Stimulated activated CD4-positive, alpha-beta T cell treated with anti-CD3 and anti-CD28 coated beads, Interleukin-4, amount 100 ng/mL, for 24 hours (primary cell): ENCODE data around the gene FBLN2.

Experiments used
- DNase-seq: peaks from one replicate; pipeline ENCODE4 v3.0.0-alpha.2; 2020

The FBLN2 gene

DNA sequence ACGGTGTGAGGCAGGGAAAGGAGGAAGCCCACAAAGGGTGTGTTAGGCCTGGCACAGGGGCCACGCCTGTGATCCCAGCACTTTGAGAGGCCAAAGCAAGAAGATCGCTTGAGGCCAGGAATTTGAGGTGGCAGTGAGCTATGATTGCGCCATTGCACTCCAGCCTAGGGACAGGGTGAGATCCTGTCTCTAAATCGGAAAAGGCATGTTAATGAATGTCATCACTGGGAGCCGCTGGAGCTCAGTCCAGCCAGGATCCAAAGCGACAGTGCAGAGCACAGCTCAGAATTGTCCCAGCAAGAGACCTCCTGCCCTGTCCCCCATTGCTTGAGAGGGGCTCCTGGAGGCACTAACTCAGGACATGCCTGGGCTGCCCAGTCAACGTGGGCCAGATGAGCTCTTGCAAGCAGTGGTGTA, 15.0 kb upstream of the FBLN2 start:
- DNase-seq, result no peak

DNA sequence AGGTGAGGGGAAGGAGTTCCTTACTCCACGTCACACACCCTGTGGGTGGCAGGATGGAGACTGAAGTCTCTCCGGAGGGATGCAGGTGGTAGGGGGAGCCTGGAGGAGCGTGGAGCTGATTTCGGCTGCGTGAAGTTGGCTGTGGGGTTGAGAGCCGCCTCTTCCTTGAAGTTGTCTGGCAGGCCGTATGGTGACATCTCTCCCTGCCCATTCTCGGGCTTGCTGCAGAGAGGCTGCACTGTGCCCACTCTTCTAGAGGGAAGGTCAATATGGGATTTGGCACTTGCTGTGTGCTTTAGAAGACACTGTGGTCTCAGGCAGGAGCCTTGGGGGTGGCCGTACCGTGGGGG, 13.4 kb upstream of the FBLN2 start:
- no peak for DNase-seq

DNA sequence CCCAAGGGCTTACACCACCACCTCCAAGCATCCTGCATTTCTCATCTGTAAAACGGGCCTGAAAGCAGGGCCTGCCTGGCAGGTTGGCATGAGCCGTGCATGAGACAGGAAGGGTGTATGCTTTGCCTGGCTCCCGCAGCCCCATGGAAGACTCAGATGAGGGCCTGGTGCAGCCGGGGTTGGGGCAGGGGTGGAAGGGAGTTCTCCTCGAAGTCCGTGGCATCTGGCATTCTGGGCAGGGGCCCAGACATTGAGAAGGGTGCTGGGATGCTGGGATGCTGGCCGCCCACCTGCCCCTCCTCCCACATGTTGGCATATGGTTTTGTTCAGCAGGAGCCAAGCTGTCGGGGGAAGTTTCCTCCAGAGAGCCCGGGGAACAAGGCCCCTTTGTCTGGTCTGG, 13.0 kb upstream of the FBLN2 start:
- DNase-seq, result no peak

DNA sequence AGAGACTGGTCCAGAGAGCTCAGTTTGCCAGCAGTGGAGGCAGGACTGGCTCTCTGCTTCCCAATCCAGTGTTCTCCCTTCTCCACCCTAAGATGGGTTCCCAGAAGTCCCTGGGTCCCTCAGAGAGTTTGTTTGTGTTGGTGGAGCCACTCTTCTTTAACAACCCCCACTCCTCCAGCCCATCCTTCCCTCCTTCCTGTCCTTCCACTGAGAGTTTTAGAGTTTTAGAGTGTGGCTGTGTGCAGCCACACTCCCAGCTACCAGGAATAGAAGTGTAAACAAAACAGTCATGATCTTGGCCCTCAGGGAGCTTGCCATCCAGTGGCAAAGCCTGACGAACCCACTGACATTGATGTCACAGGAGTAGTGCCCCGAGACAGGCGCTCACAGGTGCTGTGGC, 12.5 kb upstream of the FBLN2 start:
- DNase-seq, result no peak

DNA sequence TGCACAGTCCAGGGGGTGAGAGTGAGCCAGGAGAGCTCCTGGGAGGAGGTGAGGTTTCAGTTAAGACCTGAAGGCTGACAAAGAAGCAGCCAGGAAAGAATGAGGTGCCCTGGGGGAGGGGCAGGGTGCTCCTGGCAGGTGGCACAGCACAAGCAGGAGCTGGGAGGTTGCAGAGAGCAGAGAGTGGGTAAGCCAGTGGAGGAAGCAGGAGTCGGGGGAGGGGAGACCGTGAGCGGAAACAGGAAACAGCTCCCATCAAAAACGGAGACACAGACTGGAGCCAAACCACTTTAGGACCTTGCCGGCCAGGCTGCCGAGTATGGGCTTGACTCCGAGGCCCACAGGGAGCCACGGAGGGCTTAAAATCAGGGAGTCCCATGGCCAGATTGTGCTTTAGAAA, 12.1 kb upstream of the FBLN2 start:
- DNase-seq, result no peak

DNA sequence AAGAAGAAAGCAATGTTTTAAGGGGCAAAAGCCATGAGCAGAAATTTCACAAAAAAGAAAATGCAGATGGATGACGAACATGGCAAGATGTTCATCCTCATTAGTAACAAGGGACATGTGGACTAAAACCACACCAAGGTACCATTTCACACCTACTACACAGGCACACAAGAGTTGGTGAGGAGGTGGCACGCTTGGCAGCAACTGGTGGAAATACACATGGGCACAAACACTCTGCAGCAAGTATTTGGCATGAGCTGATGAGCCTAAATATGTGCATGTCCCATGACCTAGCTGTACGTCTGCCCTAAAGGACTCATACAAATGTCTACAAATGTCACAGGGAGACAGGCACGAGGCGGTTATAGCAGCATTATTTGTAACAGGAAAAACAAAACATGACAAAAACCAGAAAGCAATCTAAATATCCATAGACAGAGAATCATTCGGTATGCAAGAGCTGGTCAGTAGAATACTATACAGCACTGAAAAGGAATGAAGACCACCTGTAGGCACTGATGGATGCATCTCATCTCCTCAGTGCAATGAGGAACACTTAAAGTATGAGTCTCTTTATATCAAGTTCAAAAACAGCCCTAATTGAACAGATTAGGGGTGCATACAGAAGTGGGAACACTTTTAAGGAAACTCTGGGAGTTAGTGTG, 11.5 kb upstream of the FBLN2 start:
- no peak for DNase-seq

DNA sequence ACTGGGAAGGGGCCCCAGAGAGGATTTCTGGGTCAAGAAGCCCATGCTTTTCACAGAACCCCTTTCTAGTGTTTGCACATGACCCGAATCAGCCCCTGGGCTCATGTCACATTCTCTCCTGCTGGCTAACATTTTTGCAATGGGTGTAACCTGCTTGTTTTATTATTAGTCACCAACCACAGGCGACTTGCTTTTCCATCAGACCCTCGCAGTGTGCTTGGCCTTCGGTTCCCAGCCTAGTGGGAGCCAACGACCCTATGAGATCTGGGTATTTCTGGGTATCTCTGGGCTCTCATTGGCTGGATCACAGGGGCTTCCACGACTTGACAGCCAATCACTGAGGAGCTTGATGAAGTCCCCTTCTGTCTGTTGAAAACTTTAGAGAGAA, 11.0 kb upstream of the FBLN2 start:
- no peak for DNase-seq

DNA sequence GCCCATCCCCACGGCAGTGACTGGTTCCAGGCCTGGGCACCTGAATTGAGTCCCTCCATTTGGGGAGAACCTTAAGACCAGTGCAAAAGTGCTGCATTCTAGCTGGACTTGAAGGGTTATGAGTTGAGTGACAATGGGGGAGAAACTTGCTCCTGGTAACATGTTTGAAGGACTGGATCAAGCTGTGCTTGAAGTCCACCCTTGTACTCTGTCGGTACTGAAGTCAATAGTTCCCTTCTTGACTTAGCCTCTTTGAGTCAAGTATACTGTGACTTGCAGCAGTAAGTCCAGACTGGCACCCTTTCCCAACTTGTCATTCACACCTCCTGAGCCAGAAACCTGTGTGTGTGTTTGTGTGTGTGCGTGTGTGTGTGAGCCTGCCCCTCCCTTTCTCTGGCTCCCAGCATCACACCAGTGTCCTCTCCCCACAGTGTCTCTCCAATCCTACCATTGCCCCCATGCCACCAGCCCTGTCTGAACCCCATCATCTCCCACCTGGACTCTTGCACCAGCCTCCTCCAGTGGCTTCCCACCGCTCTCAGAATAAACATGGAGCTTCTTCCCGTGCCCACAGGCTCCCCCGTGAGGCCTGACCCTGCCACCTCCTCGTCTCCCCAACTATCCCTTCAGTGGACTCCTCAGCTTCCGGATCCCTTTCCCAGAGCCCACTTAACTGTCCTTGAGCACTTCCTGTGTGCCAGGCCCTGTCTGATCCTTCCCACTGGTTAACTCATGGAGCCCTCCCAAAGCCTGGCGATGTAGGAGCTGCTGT, 10.2 kb upstream of the FBLN2 start:
- DNase-seq, result no peak

DNA sequence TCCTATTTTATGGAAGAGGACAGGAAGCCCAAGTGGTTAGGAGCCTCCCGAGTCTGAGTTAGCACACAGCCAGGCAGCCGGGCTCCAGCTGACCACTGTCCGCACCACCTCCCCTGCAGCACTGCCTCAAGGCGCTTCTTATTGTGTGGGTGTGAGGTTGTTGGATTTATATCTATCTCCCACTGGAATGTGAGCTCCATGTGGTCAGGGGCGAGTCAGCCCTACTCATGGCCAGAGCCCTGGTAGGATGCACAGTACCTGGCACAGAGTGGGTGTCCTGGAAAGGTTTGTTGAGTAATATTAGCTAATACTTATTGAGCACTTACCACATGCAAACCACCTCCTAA, 9.7 kb upstream of the FBLN2 start:
- DNase-seq, result no peak

DNA sequence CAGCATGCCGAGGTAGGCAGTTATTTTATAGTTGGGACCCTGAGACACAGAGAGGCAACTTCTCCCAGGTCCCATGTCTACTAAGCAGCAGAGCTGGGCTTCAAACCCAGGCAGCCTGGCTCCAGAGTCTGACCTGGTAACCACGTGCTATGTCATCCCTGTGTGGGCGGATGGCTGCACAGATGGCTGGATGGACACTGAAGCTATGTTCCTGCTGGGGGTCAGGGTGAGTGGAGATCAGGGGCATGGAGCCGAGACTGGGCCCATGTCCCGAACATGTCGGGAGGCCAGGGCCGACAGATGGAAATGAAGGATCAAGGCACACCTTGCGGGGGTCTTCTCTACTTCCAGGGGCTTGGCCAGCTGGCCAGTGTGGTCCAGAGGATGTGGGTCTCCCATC, 9.3 kb upstream of the FBLN2 start:
- no peak for DNase-seq

DNA sequence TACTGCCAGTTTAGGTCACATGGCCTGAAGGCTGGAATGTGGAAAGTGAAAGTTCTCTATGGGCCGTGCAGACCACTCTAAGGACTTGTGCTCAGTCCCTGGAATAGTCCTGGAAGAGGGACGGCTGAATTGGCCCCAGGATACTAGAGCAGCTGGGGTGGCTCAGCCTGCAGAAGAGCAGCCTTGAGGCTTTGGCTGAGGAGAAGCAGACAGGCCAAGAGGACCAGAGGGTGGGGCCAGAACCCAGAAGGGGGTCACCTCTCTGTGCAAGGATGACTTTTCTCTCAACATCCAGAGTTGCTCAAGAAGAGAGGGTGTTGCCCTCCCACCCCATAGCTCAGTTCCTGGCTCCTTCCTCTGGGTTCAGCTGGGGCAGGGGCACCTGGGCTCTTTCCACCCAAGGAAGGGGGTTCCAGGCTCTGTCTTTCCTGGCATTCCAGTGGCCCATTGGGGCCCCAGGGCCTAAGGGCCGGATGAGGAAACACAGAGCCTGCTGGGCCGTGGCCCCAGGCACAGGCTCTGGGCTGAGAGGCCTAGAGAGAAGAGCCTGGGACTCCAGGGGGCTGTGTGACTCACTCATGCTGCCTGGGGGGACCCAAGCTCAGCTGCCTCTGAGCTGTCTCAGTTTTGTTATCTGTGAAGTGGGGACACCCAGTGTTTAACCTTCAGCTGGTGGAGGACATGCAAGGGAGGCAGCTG, 8.5 kb upstream of the FBLN2 start:
- no peak for DNase-seq

DNA sequence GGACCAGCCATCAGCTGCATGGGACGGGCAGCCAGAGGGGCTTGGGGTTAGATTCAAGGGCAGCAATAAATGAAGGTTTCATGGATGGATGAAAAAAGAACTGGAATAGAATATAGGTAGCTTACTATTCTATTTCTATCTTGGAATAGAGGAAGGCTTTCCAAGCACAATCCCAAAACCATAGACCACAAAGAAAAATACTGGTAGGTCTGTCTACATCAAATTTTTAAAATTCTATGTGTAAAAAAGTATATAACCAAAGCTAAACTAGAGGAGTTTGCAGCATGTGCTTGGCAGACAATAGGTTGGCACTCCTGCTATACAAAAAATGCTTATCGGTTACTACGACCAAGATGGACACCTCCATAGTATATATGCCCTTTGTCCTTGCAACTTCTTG, 7.2 kb upstream of the FBLN2 start:
- no peak for DNase-seq

DNA sequence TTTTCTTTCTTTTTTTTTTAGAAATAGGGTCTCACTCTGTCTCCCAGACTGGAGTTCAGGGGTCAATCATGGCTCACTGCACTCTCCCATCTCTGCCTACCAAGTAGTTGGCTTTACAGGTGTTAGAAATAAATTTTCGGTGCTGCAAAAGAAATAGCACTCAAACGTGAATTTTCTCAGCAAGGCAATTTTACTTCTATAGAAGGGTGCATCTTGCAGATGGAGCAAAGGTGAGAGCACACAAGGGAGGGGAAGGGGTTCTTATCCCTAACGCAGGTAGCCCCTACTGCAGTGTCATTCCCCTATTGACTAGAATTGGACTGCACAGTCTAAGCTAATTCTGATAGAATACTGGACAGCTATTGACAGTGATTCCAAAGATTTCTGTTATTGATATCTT, 6.8 kb upstream of the FBLN2 start:
- DNase-seq, result no peak

DNA sequence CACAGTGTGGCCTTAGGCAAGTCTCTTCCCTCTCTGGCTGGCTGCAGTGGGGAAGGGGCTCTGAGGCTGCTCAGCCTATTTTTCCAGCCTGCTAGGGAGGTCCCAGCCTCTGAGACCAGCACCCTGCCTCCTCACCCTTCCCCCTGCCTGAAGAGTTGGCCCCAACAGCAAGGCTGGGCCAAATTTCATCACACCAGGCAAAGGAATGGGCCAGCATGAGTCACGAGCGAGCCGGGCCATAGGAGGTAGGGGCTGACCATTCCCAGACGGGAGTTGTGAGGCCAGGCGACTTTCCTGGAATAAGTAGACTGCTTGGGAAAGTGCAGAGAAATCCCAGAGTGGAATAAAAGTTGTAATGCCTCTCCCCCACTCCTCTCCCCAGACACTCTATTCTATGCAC, 5.7 kb upstream of the FBLN2 start:
- DNase-seq, result no peak

DNA sequence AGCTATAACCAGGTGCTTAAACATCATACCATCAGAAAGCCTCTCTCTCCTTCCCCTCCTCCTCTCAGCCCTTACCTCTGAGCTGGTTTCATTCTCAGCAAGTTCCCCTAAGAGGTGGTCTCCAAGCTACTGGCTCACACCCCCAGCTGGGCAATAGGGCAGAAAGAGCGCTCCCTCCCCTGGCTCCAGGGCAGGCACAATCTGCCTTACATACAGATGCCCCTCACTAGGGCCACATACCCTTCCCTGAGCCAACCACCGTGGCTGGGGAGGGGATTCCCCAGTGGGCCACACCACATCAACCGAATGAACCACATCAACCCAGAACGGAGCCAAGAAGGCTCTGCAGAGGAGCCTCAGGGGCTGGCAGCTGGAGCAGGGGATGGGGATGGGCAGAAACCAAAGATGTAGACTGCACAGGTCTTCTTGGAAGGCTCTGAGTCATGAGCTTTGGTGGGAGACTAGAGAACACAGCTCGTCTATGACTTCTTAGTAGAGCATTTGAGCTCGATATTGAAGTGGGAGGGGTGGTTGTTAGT, 4.6 kb upstream of the FBLN2 start:
- DNase-seq, result peak; percentile 52

DNA sequence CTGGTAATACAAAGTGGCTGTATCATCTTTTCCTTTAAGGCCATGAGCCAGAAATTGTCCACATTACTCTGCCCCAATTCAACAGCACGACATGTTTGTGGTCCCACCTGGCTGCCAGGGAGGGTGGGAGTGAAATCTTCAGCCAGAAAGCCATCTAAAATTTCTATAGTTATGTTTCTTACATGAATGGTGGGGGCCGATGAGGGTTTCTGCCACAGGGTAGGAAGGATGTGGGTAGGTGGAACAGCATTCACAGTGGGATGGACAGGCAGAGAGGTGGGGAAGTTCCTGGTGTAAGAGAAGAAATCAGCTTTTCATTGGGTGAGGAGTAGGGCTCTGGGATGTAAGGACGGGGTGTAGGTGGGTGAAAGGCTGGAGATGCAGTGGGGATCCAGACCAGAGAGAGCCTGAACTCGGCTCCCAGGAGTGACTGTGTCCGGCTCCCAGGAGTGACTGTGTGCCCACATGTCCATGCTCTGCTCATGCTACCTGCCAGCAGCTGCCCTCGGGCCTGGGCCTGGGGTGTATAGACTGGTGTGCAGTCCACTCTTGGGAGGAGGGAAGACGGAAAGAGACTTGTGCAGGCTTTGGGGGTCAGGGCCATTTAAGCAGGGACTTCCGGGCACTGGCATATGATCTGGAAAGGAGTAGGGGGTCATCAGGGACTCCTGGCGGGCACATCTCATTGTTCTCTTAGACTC, 3.8 kb upstream of the FBLN2 start:
- no peak for DNase-seq

DNA sequence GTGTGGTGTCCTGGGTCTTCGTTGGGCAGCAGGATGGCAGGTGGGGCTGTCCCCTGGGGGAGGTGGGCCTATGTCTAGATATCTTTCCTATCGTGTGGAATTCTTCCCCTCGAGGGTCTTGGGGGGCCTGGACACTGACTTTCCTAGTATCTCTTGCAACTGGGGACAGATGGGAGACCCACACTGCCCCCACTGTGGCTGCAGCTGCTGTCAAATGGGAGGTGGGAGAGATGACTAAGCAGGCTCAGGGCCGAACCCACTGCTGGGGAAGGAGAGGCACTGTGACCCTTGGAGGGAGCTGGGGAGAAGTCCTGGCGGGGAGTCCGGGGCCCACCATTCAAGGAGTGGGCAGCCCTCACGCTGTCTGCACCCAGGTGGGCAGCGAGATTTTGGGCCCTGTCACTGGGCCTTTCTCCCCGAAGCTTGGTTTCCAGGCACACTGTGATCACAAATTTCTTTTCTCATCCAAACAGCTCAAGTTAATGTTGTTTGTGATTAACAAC, 2.9 kb upstream of the FBLN2 start:
- no peak for DNase-seq

DNA sequence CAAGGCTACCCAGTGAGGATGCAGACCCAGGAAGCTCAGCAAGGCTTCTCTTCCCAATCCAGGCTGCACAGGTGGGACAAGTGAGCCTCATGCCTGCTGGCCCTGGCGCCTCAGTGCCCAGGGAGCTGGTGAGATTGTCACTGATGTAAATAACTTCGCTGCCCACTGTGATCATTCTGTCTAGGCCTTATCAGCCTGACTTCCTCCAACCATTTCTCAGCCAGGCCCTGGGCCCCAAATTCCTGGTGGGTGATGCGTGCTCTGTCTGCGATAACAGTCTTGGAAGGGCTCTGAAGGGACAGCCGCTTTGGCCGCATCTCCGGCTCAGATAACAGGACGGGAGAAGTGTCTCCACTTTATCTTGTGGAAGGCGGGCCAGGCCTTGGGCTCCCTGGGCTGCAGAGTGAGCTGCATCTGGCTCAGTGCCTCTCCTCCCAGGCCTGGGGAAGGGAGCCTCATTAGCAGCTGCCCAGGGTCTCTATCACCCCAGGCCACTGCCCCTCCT, 2.2 kb upstream of the FBLN2 start:
- DNase-seq, result no peak

DNA sequence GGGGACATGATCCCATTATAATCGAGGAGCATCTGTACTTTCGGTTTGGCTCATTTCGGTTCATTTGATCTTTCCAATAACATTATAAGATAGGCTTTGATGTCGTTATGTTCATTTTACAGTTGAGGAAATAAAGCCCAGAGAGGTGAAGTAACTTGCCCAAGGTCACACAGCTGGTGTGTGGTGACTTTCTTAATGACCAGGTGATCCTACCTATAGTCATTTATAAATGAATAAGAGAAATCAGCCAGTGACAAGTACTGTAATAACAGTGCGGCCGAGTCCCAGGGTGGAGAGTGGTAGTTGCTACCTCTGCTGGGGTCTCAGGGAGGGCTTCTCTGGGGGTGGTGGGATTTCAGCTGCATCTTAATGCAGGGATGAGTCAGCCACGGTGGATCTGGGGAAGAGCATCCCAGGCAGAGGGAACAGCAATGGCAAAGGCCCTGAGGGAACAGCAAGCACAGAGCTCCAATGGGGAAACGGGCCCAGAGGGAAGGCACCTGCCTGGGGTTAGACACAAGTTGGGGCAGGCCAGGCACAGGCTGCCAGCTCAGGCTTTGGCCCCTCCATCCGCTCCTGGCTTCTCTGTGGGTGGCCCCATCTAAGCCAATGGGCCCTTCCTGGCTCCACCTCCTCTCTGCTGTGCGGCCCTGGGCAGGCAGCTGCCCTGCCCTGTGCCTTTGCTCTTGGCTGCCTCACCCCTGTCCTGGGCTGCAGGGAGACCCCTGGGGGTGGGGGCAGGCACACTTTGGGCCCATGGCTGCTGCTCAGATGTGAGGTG, 1.1 kb upstream of the FBLN2 start:
- no peak for DNase-seq

DNA sequence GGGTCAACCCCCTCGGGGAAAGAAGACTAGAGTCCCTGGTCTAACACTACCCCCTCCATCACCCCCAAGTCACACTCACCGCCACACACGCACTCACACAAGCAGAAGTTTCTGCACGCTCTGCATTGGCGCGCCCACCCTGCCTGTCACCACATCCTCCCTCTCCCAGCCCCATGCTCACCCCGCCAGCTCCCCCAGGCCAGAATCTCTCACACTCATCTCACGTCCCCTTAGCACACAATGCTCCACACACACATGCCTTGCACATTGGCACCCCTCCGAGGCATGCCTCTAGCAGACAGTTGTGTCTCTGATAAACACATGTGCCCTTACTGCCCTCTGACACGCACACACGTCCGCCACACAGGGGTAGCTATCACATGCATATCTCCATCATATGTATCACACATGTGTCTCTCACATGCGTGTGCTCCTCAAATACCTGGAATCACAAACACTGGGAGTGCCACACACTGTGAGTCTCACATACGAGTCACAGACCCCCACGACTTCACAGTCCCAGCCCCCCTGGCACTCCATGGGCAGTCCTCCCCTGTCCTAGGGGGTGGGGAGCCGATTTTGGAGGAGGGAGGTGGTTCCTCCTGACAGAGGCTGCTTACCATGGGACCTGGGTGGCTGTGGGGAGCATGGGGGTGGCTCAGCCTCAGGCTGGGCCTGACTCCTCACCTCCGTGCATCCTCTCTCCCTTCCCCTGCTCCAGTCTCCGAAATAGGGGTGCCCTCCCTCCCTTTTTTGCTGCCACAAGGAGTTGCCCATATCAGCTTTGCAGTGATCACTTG, 898 bp downstream of the FBLN2 start:
- no peak for DNase-seq

DNA sequence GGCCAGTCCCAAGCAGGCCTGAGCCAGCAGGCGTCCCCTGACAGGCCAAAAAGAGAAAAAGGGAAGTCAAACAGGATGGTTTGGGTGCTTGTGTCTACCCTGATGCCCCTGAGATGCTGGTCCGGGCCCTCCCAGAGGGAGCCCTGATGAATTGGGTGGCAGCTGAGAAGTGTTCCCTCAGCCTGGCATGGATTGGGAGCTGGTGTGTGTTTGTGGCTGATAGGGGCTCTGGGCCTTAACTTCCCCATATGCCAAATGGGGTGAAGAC, 1.4 kb downstream of the FBLN2 start:
- DNase-seq, result no peak
